Smooth muscle cell (in vitro differentiated cells): ENCODE measurements around the gene DHPS. TPM values are rescaled to one million over a fixed set of nuclear protein-coding genes. Genes with fewer than 3 reads are reported as not detected.

Source experiments
- DNase-seq: peaks from one replicate; lab custom pipeline; 2025; ENCODE audit not compliant: unreplicated experiment; lab: John Stamatoyannopoulos, UW
- H2AFZ ChIP-seq: fragments of 200-600 bp; sonication (generic); 2 replicates; pipeline ENCODE4 v1.6.0; 2016; ENCODE audit warnings: antibody characterized with exemption, low read depth, mild to moderate bottlenecking
- H3F3A ChIP-seq: fragments of 200-600 bp; sonication (generic); 2 replicates; pipeline ENCODE4 v1.6.0; 2017; ENCODE audit warnings: antibody characterized with exemption, low read depth
- H3K27ac ChIP-seq: fragments of 200-600 bp; sonication (generic); 2 replicates; pipeline ENCODE4 v1.5.1; 2016; ENCODE audit warnings: low read depth, mild to moderate bottlenecking
- H3K27me3 ChIP-seq: fragments of 200-600 bp; sonication (generic); 2 replicates; pipeline ENCODE4 v1.6.1; 2016; ENCODE audit warnings: low read depth, mild to moderate bottlenecking
- H3K36me3 ChIP-seq: fragments of 200-600 bp; sonication (generic); 2 replicates; pipeline ENCODE4 v1.5.1; 2016; ENCODE audit warnings: low read depth
- H3K4me1 ChIP-seq: fragments of 200-600 bp; sonication (generic); 2 replicates; pipeline ENCODE4 v1.5.1; 2016; ENCODE audit warnings: low read depth
- H3K4me2 ChIP-seq: fragments of 200-600 bp; sonication (generic); 2 replicates; pipeline ENCODE4 v1.6.0; 2016; ENCODE audit warnings: mild to moderate bottlenecking
- H3K4me3 ChIP-seq: fragments of 200-600 bp; sonication (generic); 2 replicates; pipeline ENCODE4 v1.5.1; 2016; ENCODE audit warnings: mild to moderate bottlenecking
- H3K79me2 ChIP-seq: fragments of 200-600 bp; sonication (generic); 2 replicates; pipeline ENCODE4 v1.6.0; 2016; ENCODE audit warnings: low read depth, mild to moderate bottlenecking
- H3K9ac ChIP-seq: fragments of 200-600 bp; sonication (generic); 2 replicates; pipeline ENCODE4 v1.6.0; 2016; ENCODE audit warnings: low read depth
- H3K9me3 ChIP-seq: fragments of 200-600 bp; sonication (generic); replicated peaks from 2 replicates; pipeline ENCODE4 v1.5.1; 2016; ENCODE audit warnings: low read depth
- H4K20me1 ChIP-seq: fragments of 200-600 bp; sonication (generic); 2 replicates; pipeline ENCODE4 v1.6.0; 2016; ENCODE audit warnings: low read depth
- WGBS: methylation state at CpG from one replicate; pipeline ENCODE4 v1.1.7; 2016; ENCODE audit warnings: low lambda C conversion rate; 5-methylcytosine and 5-hydroxymethylcytosine counted together
- polyA plus RNA-seq: library from polyadenylated mRNA; unstranded; fragments of >200 nt; fragmentation: Nextera tagmentation; extraction: Ambion mirVana; gene quantifications from 2 replicates; pipeline ENCODE4 v1.2.1, GENCODE V29; 2016
- total RNA-seq: library from RNA; depleted of rRNA; stranded (reverse); fragments of >200 nt; gene quantifications from 2 replicates; pipeline ENCODE4 v1.2.3, GENCODE V29; 2014
- TF ChIP-seq, protein P1 (sequence below): fragments of 200-600 bp; sonication (generic); IDR thresholded peaks from 2 replicates; pipeline ENCODE4 v1.5.1; 2017; ENCODE audit warnings: borderline replicate concordance, mild to moderate bottlenecking, antibody characterized with exemption; ENCODE audit not compliant: insufficient read depth, poor library complexity, severe bottlenecking

The DHPS gene
- total and polyA plus RNA-seq, 2 experiments from 2014 or later = 43.9 to 67.6 TPM

DNA sequence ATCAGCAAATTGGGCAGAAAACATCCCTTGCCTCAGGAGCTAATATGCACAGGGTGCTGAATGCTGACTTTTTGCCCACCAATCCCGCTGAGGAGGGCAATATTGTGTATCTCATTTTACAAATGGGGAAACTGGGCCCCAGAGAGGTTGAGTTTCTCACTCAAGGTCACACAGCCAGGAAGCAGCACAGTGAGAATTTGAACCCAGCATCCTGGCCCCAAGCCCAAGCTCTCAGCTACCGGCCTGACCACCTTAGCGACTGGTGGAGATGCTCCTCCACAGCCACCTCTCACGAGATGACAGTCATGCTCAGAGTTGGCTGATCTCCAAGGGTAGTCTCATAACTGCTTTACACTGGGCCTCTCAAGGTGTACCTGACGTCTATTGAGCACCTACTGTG lies 11.3 kb upstream of the DHPS start:
- H2AFZ ChIP-seq = no peak overlapping the region
- no peaks in the 10 kb centered on the region for H4K20me1 ChIP-seq
- peaks cover under 1% of the 10 kb centered on the region for H3F3A ChIP-seq

DNA sequence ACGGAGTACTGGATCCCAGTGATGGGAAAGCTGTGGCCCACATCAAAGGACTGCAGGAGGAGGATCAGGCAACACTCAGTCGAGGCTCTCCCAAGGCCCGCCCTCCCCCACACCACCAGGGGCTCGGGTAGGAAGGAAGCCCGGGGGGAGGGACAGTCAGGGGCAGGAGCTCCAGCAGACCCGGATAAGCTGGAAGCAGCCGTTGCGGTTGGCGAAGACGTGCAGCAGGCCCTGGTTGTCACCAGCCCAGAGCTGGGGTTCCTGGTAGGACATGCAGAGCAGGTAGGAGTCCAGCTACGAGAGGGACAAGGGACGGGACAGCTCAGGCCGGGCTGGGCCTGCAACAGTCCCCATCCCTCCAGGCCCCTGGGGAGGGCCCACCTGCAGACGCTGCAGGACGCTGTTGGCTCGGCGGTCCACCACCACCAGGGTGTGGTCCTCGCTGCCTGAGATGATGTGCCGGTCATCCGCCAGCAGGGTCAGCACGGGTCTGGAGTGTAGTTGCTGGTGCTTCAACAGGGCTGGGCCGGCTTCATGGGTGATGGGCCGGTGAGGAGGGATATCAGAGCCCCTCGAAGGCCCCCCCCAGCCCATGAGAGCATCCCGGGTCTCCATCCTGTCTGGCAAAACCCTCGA lies 8.0 kb upstream of the DHPS start:
- DNase-seq = no peak
- TF ChIP-seq, protein P1, sequence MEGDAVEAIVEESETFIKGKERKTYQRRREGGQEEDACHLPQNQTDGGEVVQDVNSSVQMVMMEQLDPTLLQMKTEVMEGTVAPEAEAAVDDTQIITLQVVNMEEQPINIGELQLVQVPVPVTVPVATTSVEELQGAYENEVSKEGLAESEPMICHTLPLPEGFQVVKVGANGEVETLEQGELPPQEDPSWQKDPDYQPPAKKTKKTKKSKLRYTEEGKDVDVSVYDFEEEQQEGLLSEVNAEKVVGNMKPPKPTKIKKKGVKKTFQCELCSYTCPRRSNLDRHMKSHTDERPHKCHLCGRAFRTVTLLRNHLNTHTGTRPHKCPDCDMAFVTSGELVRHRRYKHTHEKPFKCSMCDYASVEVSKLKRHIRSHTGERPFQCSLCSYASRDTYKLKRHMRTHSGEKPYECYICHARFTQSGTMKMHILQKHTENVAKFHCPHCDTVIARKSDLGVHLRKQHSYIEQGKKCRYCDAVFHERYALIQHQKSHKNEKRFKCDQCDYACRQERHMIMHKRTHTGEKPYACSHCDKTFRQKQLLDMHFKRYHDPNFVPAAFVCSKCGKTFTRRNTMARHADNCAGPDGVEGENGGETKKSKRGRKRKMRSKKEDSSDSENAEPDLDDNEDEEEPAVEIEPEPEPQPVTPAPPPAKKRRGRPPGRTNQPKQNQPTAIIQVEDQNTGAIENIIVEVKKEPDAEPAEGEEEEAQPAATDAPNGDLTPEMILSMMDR = no peak
- Histone ChIP-seq H3K4me3 (no peak overlapping the region), H4K20me1 (no peaks in the 10 kb centered on the region), H3K9me3 (no peaks in the 10 kb centered on the region), H3K36me3 (no peaks in the 10 kb centered on the region), H3K27ac (no peak overlapping the region), H2AFZ (no peak overlapping the region), H3K79me2 (no peaks in the 10 kb centered on the region), H3F3A (no peaks in the 10 kb centered on the region), H3K4me1 (no peaks in the 10 kb centered on the region), H3K27me3 (no peaks in the 10 kb centered on the region), H3K4me2 (no peak overlapping the region), H3K9ac (no peak overlapping the region)
- WGBS = 94% methylated on average over 22 of the region's 26 CpGs

More for the DNA sequence above, 11.3 kb upstream of the DHPS start:
- Histone ChIP-seq H3K27me3 (no peaks in the 10 kb centered on the region), H3K4me3 (no peak overlapping the region), H3K36me3 (no peaks in the 10 kb centered on the region), H3K9me3 (no peaks in the 10 kb centered on the region), H3K9ac (no peak overlapping the region), H3K79me2 (no peaks in the 10 kb centered on the region), H3K4me1 (peaks cover 6% of the 10 kb centered on the region), H3K4me2 (no peak overlapping the region), H3K27ac (no peak overlapping the region)
- DNase-seq = no peak
- 98% methylated on average over 5 of the region's 5 CpGs for WGBS
- TF ChIP-seq, protein P1 = no peak

DNA sequence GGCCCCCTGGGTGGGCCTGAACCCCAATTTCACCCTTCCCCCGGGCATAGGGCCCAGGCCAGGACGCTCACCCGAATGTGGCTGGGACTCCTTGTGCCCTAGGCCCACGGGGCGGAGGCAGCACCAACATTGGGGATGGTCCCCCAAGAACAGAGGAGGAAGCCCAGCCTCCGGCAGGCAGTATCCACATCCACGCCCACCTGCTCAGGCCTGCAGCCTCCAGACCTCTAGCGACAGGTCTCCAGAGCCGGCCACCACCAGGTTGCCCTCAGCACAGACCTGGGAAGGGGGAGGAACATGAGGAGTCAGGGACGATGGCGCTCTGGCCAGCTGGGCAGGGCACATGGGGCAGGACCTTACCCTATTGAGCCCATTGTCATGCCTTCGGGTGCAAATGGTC lies 7.3 kb upstream of the DHPS start:
- no peak overlapping the region for H3K9ac ChIP-seq
- no peak overlapping the region for H2AFZ ChIP-seq
- TF ChIP-seq, protein P1 = no peak
- no peaks in the 10 kb centered on the region for H4K20me1 ChIP-seq
- no peaks in the 10 kb centered on the region for H3K9me3 ChIP-seq
- no peaks in the 10 kb centered on the region for H3K36me3 ChIP-seq
- no peaks in the 10 kb centered on the region for H3K4me1 ChIP-seq
- WGBS = 94% methylated on average over 12 of the region's 12 CpGs
- H3K27me3 ChIP-seq = no peaks in the 10 kb centered on the region
- H3K79me2 ChIP-seq = no peaks in the 10 kb centered on the region
- H3K4me3 ChIP-seq = no peak overlapping the region
- no peak overlapping the region for H3K27ac ChIP-seq
- no peaks in the 10 kb centered on the region for H3F3A ChIP-seq
- DNase-seq = no peak
- H3K4me2 ChIP-seq = no peak overlapping the region
